ENCODE results near the gene PFDN6. TPM values are rescaled to one million over a fixed set of nuclear protein-coding genes. Genes with fewer than 3 reads are reported as not detected.
A peak's percentile ranks its signal among the peaks of the same experiment; 100 is the strongest.

The PFDN6 gene
- total RNA-seq, 1 experiment from 2014 or later, result 101 TPM

GRCh38 chr6:33276864-33277662 is 12.3 kb upstream of the PFDN6 start, which contains the start of gene B3GALT4:
TSS of gene B3GALT4 (plus strand) at chr6:33277123. CDS start at chr6:33277420, 297 bp downstream.
- intact Hi-C loops (cut with micrococcal nuclease; ENCODE audit: unreplicated experiment), result no loop called here
- DNase-seq (ENCODE audit: low read depth, low spot score) (no peak), ATAC-seq (peak; percentile 76)
- H3K4me1 ChIP-seq (ENCODE audit: control insufficient read depth, insufficient read depth, low read length), result peaks cover 53% of the 10 kb centered on the region
- in situ Hi-C loops (cut with HindIII; ENCODE audit: low pct_unique_long_range_greater_than_20kb, low sequenced_read_pairs), result no loop called here
- no peaks in the 10 kb centered on the region for H3K9me3 ChIP-seq (ENCODE audit: control insufficient read depth, insufficient read depth, low read depth, low read length)
- H3K4me3 ChIP-seq (ENCODE audit: low read depth in 2 of 2, low read length in 2 of 2), result peak within 1 kb of the TSS; percentile 97
- H3K36me3 ChIP-seq (ENCODE audit: control insufficient read depth, insufficient read depth, low read length), result peaks cover 23% of the 10 kb centered on the region
- BruUV-seq (replicated peaks), result no TSS peak
- ChIA-PET CTCF (interaction anchor here (0.6 to 2.0 kb wide), 5 partner anchors 12 to 69 kb away, joined by 4 to 9 read pairs (median 5); partner anchors contain the start of genes PFDN6, RGL2 and WDR46), POLR2A (interaction anchor here (0.5 to 2.4 kb wide), 6 partner anchors 12 to 151 kb away, joined by 4 to 11 read pairs (median 6); partner anchors contain the start of genes PFDN6 and WDR46)
- TF ChIP-seq POLR2AphosphoS5 (IDR thresholded peaks at IDR 0.05; ENCODE audit: low read depth, low read length), result peak; percentile 98
- TF ChIP-seq TCF7L2 (IDR thresholded peaks at IDR 0.05; ENCODE audit: low read depth, low read length), result 0 out of 2 replicates have a peak, but pooled peaks have one; percentile 21
- TF ChIP-seq CTCF (IDR thresholded peaks at IDR 0.05), result no peak; the same call in 1 of the 2 replicates
- peak; percentile 83; the same call in 1 of the 2 replicates for TF ChIP-seq SIN3A (IDR thresholded peaks at IDR 0.05; ENCODE audit: borderline replicate concordance, insufficient read depth, low read depth, low read length)
- TF ChIP-seq REST (IDR thresholded peaks at IDR 0.05; ENCODE audit: insufficient read depth in 1 of 2, low read depth in 2 of 2, low read length in 1 of 2), result no peak
- peak within 1 kb of the TSS; percentile 100 for H3K27ac ChIP-seq (ENCODE audit: low read length)
- H3K27me3 ChIP-seq (ENCODE audit: control insufficient read depth, insufficient read depth, low read length), result no peaks in the 10 kb centered on the region

- DNase-seq (ENCODE audit: low read depth, low spot score), result no peak
- Histone ChIP-seq H3K9me3 (ENCODE audit: control insufficient read depth, insufficient read depth, low read depth, low read length) (no peaks in the 10 kb centered on the region), H3K4me1 (ENCODE audit: control insufficient read depth, insufficient read depth, low read length) (peaks cover 53% of the 10 kb centered on the region), H3K27me3 (ENCODE audit: control insufficient read depth, insufficient read depth, low read length) (no peaks in the 10 kb centered on the region), H3K4me3 (ENCODE audit: low read depth in 2 of 2, low read length in 2 of 2) (peak overlapping the region; percentile 97), H3K36me3 (ENCODE audit: control insufficient read depth, insufficient read depth, low read length) (peaks cover 15% of the 10 kb centered on the region), H3K27ac (ENCODE audit: low read length) (peak overlapping the region; percentile 84)
- CTCF ChIA-PET, result interaction anchor here (0.6 to 2.0 kb wide), 5 partner anchors 11 to 134 kb away, joined by 3 to 9 read pairs (median 5); partner anchors contain the start of genes PFDN6, RGL2 and WDR46
- TF ChIP-seq REST (IDR thresholded peaks at IDR 0.05; ENCODE audit: insufficient read depth in 1 of 2, low read depth in 2 of 2, low read length in 1 of 2) (no peak), POLR2AphosphoS5 (IDR thresholded peaks at IDR 0.05; ENCODE audit: low read depth, low read length) (0 out of 2 replicates have a peak, but pooled peaks have one; percentile 3), CTCF (IDR thresholded peaks at IDR 0.05) (no peak), SIN3A (IDR thresholded peaks at IDR 0.05; ENCODE audit: borderline replicate concordance, insufficient read depth, low read depth, low read length) (no peak), TCF7L2 (IDR thresholded peaks at IDR 0.05; ENCODE audit: low read depth, low read length) (no peak)
- in situ Hi-C loops (cut with HindIII; ENCODE audit: low pct_unique_long_range_greater_than_20kb, low sequenced_read_pairs) (no loop called here), intact Hi-C loops (cut with micrococcal nuclease; ENCODE audit: unreplicated experiment) (no loop called here)
- no TSS peak for BruUV-seq (replicated peaks)
- POLR2A ChIA-PET, result interaction anchor here (1.6 to 2.4 kb wide), 2 partner anchors 11 to 18 kb away, joined by 4 to 11 read pairs; partner anchors contain the start of genes PFDN6 and WDR46
- ATAC-seq, result peak; percentile 4
Observed at GRCh38 chr6:33277663-33278391, 11.6 kb upstream of the PFDN6 start.

Measured in Panc1 (cell line).